ENCODE results near the gene COG8.
"Not testable (repeated sequence)": the region's sequence is repeated elsewhere in the genome, so short reads cannot be mapped to it uniquely, and the experiment has no call there.

Gene COG8

GRCh38 chr16:69294051-69294450, 45.3 kb downstream of the COG8 start:
- Histone ChIP-seq H3K27ac (no peak overlapping the region), H3K27me3 (no peaks in the 10 kb centered on the region), H3K36me3 (no peaks in the 10 kb centered on the region), H3K4me3 (ENCODE audit: low read depth in 1 of 2, low read length in 1 of 2) (no peak overlapping the region), H3K4me1 (ENCODE audit: control insufficient read depth in 1 of 2, insufficient read depth in 1 of 2, low read depth in 1 of 2, low read length in 1 of 2) (peaks cover 12 to 13% of the 10 kb centered on the region in 2 experiments), H3K9me3 (no peaks in the 10 kb centered on the region)
- TF ChIP-seq CTCF (IDR thresholded peaks at IDR 0.05): no peak

GRCh38 chr16:69293401-69293800, 46.0 kb downstream of the COG8 start:
- Histone ChIP-seq H3K36me3 (no peaks in the 10 kb centered on the region), H3K9me3 (no peaks in the 10 kb centered on the region), H3K4me1 (ENCODE audit: control insufficient read depth in 1 of 2, insufficient read depth in 1 of 2, low read depth in 1 of 2, low read length in 1 of 2) (peaks cover 6% of the 10 kb centered on the region in 2 experiments), H3K4me3 (ENCODE audit: low read depth in 1 of 2, low read length in 1 of 2) (no peak overlapping the region), H3K27ac (no peak overlapping the region), H3K27me3 (no peaks in the 10 kb centered on the region)
- TF ChIP-seq CTCF (IDR thresholded peaks at IDR 0.05): no peak

GRCh38 chr16:69291657-69292056, 47.7 kb downstream of the COG8 start:
- H3K27ac ChIP-seq; H3K9me3 ChIP-seq; H3K36me3 ChIP-seq; H3K27me3 ChIP-seq; H3K4me1 ChIP-seq (ENCODE audit: control insufficient read depth in 1 of 2, insufficient read depth in 1 of 2, low read depth in 1 of 2, low read length in 1 of 2); H3K4me3 ChIP-seq (ENCODE audit: low read depth in 1 of 2, low read length in 1 of 2): not testable (repeated sequence)

GRCh38 chr16:69286941-69287713, 52.2 kb downstream of the COG8 start:
- TF ChIP-seq CTCF (IDR thresholded peaks at IDR 0.05): no peak
- Histone ChIP-seq H3K27ac (no peak overlapping the region), H3K27me3 (no peaks in the 10 kb centered on the region), H3K4me3 (ENCODE audit: low read depth in 1 of 2, low read length in 1 of 2) (no peak overlapping the region), H3K36me3 (peaks cover 19% of the 10 kb centered on the region), H3K9me3 (no peaks in the 10 kb centered on the region), H3K4me1 (ENCODE audit: control insufficient read depth in 1 of 2, insufficient read depth in 1 of 2, low read depth in 1 of 2, low read length in 1 of 2) (peaks cover 0 to 4% of the 10 kb centered on the region in 2 experiments)

GRCh38 chr16:69285240-69285639, 54.1 kb downstream of the COG8 start:
- Histone ChIP-seq H3K27ac (no peak overlapping the region), H3K4me1 (ENCODE audit: control insufficient read depth in 1 of 2, insufficient read depth in 1 of 2, low read depth in 1 of 2, low read length in 1 of 2) (peaks cover 0 to 4% of the 10 kb centered on the region in 2 experiments), H3K9me3 (no peaks in the 10 kb centered on the region)

More at GRCh38 chr16:69285240-69285639, 54.1 kb downstream of the COG8 start:
- Histone ChIP-seq H3K36me3 (peaks cover 19% of the 10 kb centered on the region), H3K4me3 (ENCODE audit: low read depth in 1 of 2, low read length in 1 of 2) (no peak overlapping the region), H3K27me3 (no peaks in the 10 kb centered on the region)
- TF ChIP-seq CTCF (IDR thresholded peaks at IDR 0.05): no peak
